ENCODE measurements around the gene SASH1.

Gene SASH1

GRCh38 chr6:148463671-148464070 is 121.0 kb downstream of the SASH1 start:
- H3K4me3 ChIP-seq (ENCODE audit: low read length): no peak overlapping the region
- TF ChIP-seq, protein P1, sequence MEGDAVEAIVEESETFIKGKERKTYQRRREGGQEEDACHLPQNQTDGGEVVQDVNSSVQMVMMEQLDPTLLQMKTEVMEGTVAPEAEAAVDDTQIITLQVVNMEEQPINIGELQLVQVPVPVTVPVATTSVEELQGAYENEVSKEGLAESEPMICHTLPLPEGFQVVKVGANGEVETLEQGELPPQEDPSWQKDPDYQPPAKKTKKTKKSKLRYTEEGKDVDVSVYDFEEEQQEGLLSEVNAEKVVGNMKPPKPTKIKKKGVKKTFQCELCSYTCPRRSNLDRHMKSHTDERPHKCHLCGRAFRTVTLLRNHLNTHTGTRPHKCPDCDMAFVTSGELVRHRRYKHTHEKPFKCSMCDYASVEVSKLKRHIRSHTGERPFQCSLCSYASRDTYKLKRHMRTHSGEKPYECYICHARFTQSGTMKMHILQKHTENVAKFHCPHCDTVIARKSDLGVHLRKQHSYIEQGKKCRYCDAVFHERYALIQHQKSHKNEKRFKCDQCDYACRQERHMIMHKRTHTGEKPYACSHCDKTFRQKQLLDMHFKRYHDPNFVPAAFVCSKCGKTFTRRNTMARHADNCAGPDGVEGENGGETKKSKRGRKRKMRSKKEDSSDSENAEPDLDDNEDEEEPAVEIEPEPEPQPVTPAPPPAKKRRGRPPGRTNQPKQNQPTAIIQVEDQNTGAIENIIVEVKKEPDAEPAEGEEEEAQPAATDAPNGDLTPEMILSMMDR (IDR thresholded peaks at IDR 0.05; ENCODE audit: insufficient read depth, low read depth, low read length, missing control alignments): no peak
- DNase-seq (ENCODE audit: low read depth): no peak

GRCh38 chr6:148464319-148465010 is 121.8 kb downstream of the SASH1 start:
- peak; percentile 61 for DNase-seq (ENCODE audit: low read depth)
- no peak overlapping the region for H3K4me3 ChIP-seq (ENCODE audit: low read length)
- TF ChIP-seq, protein P1 (IDR thresholded peaks at IDR 0.05; ENCODE audit: insufficient read depth, low read depth, low read length, missing control alignments): peak; percentile 96

DNA sequence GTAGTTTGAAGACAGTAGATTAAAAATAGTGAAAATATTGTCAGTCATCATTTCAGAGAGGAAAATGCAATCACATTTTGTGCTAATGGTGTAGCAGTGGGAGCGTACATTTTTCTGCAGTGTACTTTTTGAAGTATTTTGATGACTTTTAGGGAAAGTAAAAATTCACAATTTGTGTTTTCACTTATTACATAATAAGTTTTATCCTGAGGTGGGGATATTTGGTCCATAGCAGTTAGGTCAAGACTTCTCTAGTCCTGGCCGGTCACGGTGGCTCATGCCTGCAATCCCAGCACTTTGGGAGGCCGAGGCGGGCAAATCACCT is 122.3 kb downstream of the SASH1 start:
- DNase-seq (ENCODE audit: low read depth): no peak
- no peak overlapping the region for H3K4me3 ChIP-seq (ENCODE audit: low read length)
- TF ChIP-seq, protein P1 (IDR thresholded peaks at IDR 0.05; ENCODE audit: insufficient read depth, low read depth, low read length, missing control alignments): no peak

- no peak for DNase-seq (ENCODE audit: low read depth)
- TF ChIP-seq, protein P1 (IDR thresholded peaks at IDR 0.05; ENCODE audit: insufficient read depth, low read depth, low read length, missing control alignments): no peak
- H3K4me3 ChIP-seq (ENCODE audit: low read length): no peak overlapping the region
Observed at GRCh38 chr6:148465670-148466069, 123.0 kb downstream of the SASH1 start.

DNA sequence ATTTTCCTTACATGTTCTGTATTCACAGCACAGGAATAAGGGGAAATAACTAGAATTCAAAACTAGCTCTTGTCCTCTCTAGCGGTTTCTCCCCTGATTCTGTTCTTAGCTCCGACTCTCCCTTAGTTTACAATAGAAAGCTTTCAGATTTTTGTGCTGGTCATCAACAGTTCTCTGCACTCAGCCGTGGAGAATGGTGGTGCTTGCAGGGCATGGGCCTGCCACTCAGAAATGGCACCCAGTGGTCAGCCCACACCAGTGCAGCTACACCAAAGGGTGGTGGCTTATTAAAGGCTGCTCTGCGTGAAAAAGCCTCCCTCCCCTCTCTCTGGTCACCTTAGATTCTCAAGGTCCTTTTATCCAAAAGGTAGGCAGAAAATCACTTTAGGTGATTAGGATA is 123.5 kb downstream of the SASH1 start:
- H3K4me3 ChIP-seq (ENCODE audit: low read length): no peak overlapping the region
- no peak for DNase-seq (ENCODE audit: low read depth)
- TF ChIP-seq, protein P1 (IDR thresholded peaks at IDR 0.05; ENCODE audit: insufficient read depth, low read depth, low read length, missing control alignments): no peak

GRCh38 chr6:148467926-148468325 is 125.3 kb downstream of the SASH1 start:
- TF ChIP-seq, protein P1 (IDR thresholded peaks at IDR 0.05; ENCODE audit: insufficient read depth, low read depth, low read length, missing control alignments): no peak
- DNase-seq (ENCODE audit: low read depth): no peak
- H3K4me3 ChIP-seq (ENCODE audit: low read length): no peak overlapping the region

- TF ChIP-seq, protein P1 (IDR thresholded peaks at IDR 0.05; ENCODE audit: insufficient read depth, low read depth, low read length, missing control alignments): no peak
- no peak for DNase-seq (ENCODE audit: low read depth)
- no peak overlapping the region for H3K4me3 ChIP-seq (ENCODE audit: low read length)
Observed at GRCh38 chr6:148470156-148470555, 127.5 kb downstream of the SASH1 start.
